22Rv1 (cell line): ENCODE data around the gene ZNF165.

Source experiments
- ZFX ChIP-seq: fragments of 450-650 bp; IDR thresholded peaks from 2 replicates; pipeline ENCODE4 v1.6.1; 2017; ENCODE audit warnings: antibody characterized with exemption, borderline replicate concordance
- TF ChIP-seq, protein P1 (sequence below): fragments of 450-650 bp; IDR thresholded peaks from 2 replicates; pipeline ENCODE4 v1.5.1; 2017; ENCODE audit warnings: mild to moderate bottlenecking

DNA sequence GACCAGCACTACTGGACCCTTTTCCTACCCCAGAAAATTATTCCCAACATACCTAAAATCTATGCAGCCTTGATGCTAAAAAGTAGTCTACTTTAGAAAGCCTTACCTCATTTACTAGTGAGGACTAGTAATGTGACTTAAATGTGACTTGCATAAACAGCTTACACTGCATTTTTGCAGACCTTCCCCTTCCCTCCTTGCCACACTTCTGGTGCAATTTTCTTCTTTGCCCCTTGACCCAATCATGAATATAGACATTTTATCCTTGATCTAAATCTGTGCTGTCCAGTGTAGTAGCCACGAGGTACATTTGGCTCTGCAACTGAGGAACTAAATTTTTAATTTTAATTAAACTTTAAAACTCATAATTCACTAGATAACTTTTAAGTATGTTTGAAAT lies 54.3 kb downstream of the ZNF165 start:
- TF ChIP-seq, protein P1, sequence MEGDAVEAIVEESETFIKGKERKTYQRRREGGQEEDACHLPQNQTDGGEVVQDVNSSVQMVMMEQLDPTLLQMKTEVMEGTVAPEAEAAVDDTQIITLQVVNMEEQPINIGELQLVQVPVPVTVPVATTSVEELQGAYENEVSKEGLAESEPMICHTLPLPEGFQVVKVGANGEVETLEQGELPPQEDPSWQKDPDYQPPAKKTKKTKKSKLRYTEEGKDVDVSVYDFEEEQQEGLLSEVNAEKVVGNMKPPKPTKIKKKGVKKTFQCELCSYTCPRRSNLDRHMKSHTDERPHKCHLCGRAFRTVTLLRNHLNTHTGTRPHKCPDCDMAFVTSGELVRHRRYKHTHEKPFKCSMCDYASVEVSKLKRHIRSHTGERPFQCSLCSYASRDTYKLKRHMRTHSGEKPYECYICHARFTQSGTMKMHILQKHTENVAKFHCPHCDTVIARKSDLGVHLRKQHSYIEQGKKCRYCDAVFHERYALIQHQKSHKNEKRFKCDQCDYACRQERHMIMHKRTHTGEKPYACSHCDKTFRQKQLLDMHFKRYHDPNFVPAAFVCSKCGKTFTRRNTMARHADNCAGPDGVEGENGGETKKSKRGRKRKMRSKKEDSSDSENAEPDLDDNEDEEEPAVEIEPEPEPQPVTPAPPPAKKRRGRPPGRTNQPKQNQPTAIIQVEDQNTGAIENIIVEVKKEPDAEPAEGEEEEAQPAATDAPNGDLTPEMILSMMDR, result no peak
- TF ChIP-seq ZFX, result no peak
